GM03348 (cell line): Measurements from ENCODE around the gene HIBCH.
"Not testable (repeated sequence)": the region's sequence is repeated elsewhere in the genome, so short reads cannot be mapped to it uniquely, and the experiment has no call there.

Source experiments
- DNase-seq: peaks from one replicate; pipeline ENCODE4 v3.0.0; 2012; ENCODE audit warnings: low spot score

HIBCH gene

GRCh38 chr2:190186238-190186637, 133.4 kb downstream of the HIBCH start:
- no peak for DNase-seq

GRCh38 chr2:190185380-190185779, 134.2 kb downstream of the HIBCH start:
- no peak for DNase-seq

- DNase-seq, result no peak
Measured at GRCh38 chr2:190184460-190184859, 135.2 kb downstream of the HIBCH start.

GRCh38 chr2:190183539-190183938, 136.1 kb downstream of the HIBCH start:
- no peak for DNase-seq

GRCh38 chr2:190182071-190182524, 137.5 kb downstream of the HIBCH start:
- DNase-seq, result no peak

GRCh38 chr2:190181123-190181669, 138.4 kb downstream of the HIBCH start:
- no peak for DNase-seq

- DNase-seq, result peak; percentile 85
Measured at GRCh38 chr2:190180313-190181122, 139.1 kb downstream of the HIBCH start.

GRCh38 chr2:190179754-190180312, 139.8 kb downstream of the HIBCH start:
- no peak for DNase-seq

- DNase-seq, result no peak
Measured at GRCh38 chr2:190178066-190178722, 141.4 kb downstream of the HIBCH start.

GRCh38 chr2:190177249-190178040, 142.2 kb downstream of the HIBCH start:
- DNase-seq, result no peak

- peak; percentile 33 for DNase-seq
Measured at GRCh38 chr2:190173392-190173791, 146.2 kb downstream of the HIBCH start.

- DNase-seq, result no peak
Measured at GRCh38 chr2:190170673-190171072, 149.0 kb downstream of the HIBCH start.

GRCh38 chr2:190169221-190170072, 150.2 kb downstream of the HIBCH start:
- no peak for DNase-seq

GRCh38 chr2:190167702-190168101, 151.9 kb downstream of the HIBCH start:
- DNase-seq, result no peak

- no peak for DNase-seq
Measured at GRCh38 chr2:190165491-190165890, 154.1 kb downstream of the HIBCH start.

GRCh38 chr2:190162851-190163250, 156.8 kb downstream of the HIBCH start:
- no peak for DNase-seq

- DNase-seq, result peak; percentile 61
Measured at GRCh38 chr2:190159453-190159852, 160.2 kb downstream of the HIBCH start.

GRCh38 chr2:190158798-190159434, 160.7 kb downstream of the HIBCH start:
- no peak for DNase-seq

GRCh38 chr2:190157613-190158528, 161.8 kb downstream of the HIBCH start:
- DNase-seq, result not testable (repeated sequence)
